Hepatocyte (in vitro differentiated cells): Measurements from ENCODE around the gene TLL2.

Source experiments
- CTCF ChIP-seq: fragments of 200-600 bp; sonication (generic); IDR thresholded peaks from 2 replicates; pipeline ENCODE4 v1.5.1; 2016; ENCODE audit warnings: antibody characterized with exemption, mild to moderate bottlenecking; ENCODE audit not compliant: poor library complexity
- EZH2 ChIP-seq: fragments of 200-600 bp; sonication (generic); IDR thresholded peaks from 2 replicates; pipeline ENCODE4 v1.6.1; 2016; ENCODE audit warnings: antibody characterized with exemption, mild to moderate bottlenecking, borderline replicate concordance
- EZH2phosphoT487 ChIP-seq: fragments of 200-600 bp; sonication (generic); IDR thresholded peaks from one replicate; pipeline ENCODE4 v1.6.1; 2018; ENCODE audit warnings: antibody characterized with exemption, mild to moderate bottlenecking, low read depth, moderate library complexity; ENCODE audit not compliant: unreplicated experiment, severe bottlenecking

GRCh38 chr10:96512524-96513304 is 1.0 kb downstream of the TLL2 start:
- TF ChIP-seq CTCF (no peak), EZH2phosphoT487 (no peak), EZH2 (no peak)
